DMS153 treated with DMSO at 0.1 percent for 48 hours (cell line): Measurements from ENCODE around the gene ELK4.

Source experiments
- DNase-seq: peaks from one replicate; lab custom pipeline; 2025; ENCODE audit not compliant: unreplicated experiment; lab: John Stamatoyannopoulos, UW

ELK4 gene, protein sequence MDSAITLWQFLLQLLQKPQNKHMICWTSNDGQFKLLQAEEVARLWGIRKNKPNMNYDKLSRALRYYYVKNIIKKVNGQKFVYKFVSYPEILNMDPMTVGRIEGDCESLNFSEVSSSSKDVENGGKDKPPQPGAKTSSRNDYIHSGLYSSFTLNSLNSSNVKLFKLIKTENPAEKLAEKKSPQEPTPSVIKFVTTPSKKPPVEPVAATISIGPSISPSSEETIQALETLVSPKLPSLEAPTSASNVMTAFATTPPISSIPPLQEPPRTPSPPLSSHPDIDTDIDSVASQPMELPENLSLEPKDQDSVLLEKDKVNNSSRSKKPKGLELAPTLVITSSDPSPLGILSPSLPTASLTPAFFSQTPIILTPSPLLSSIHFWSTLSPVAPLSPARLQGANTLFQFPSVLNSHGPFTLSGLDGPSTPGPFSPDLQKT

DNA sequence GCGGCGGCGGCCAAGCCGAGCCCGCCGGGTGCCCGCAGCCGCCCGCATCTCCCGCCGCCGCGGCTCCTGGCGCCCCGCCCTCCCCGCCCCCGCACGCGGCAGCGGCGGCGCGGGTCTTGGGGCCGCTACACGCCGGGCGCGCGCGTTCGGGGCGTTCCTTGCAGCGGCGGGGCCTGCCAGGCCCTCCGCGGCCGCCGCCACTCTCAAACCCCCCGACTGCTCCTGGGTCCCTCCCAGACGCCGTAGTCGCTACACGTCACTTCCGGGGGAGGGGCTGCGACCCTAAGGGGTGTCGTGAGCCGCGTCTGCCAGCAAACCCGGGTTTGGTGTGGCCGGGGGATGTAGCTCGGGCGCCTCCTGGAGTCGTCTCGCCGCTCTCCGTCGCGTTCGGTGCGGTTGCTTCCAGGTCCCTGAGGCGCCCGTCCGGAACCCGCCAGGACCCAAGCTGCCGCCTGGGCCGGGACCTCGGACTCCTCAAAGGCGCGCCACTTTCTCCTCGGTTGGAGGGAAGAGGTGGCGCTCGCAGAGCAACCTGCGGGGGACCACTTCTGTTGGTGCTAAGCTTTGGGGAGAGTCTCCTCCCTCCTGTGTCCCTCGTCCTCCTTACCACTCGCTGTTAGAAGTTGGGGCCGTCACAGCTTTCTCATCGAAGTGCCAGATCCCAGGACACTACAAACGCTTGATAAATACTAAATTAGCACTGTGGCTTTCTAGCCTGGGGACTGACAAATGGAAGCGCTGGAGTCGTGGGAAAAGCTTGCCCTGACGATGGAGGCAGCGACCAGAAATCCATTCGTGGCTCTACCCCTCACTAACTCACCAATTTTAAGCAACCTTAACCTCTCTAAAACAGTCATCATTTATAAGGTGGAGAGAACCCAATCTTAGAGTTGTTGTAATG lies at the start of gene ELK4:
TSS of gene ELK4 (minus strand) at position 244 of the 901 bp plus-strand sequence. CDS start 8,129 bp downstream, outside the sequence.
- DNase-seq = peak; percentile 96

DNA sequence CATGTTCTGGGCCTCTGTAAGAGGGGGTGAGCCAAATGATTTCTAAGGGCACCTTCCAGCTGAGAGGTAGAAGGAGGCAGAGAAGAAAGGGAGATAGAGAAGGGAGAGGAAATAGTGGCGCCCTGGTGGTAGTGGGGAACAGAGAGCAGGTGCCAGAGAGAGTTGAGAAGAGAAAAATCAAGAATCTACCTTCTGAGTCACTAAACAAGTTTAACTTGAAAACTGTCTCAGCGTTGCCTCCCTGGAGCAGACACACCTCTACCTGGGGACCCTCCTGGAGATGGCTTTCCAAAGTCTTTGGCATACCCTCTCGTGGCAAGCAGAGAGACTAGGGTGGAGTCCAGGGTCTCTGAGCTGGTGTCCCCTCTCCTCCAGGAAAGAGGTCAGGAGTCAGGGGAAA lies 49.6 kb upstream of the ELK4 start:
- no peak for DNase-seq

DNA sequence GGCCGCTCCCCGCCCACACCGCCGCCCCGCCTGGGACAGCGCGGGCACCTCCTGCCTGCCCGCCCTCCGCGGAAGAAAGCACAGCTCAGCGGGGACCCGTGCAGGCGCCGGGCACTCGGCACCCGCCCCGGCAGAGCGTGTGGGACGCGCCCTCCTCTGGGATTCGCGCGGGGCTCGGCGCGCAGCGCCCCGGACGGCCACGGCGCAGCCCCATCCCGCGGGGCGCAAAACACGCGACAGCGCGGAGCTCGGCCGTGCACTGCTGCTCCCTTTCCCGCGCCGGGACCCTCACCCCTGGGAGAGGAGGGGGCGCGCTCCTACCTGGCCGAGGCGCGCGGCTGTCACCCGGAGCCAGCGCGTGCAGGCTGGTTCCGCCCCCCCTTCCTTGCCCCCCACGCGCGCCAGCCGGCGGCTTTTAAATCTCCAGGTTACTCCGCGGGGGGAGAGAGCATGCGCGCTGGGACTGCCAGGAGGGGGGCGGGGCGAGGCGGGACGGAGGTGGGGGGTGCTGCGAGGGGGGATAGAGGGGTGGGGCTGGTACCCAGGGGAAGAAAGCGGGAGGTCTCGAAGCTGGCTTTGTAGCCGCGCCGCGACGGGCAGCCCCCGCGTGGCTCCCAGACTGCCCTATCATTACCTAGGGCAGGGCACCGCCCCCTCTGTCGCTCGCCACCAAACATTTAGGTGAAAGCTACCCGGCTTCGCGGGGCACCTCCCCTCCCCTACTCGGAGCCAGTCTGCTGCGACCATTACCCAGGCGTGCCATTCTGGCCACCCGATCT lies 48.5 kb upstream of the ELK4 start, which contains the start of gene SLC45A3:
TSS of gene SLC45A3 (minus strand) at position 437 of the 779 bp plus-strand sequence. CDS start 15,853 bp downstream, outside the sequence.
- no peak for DNase-seq

DNA sequence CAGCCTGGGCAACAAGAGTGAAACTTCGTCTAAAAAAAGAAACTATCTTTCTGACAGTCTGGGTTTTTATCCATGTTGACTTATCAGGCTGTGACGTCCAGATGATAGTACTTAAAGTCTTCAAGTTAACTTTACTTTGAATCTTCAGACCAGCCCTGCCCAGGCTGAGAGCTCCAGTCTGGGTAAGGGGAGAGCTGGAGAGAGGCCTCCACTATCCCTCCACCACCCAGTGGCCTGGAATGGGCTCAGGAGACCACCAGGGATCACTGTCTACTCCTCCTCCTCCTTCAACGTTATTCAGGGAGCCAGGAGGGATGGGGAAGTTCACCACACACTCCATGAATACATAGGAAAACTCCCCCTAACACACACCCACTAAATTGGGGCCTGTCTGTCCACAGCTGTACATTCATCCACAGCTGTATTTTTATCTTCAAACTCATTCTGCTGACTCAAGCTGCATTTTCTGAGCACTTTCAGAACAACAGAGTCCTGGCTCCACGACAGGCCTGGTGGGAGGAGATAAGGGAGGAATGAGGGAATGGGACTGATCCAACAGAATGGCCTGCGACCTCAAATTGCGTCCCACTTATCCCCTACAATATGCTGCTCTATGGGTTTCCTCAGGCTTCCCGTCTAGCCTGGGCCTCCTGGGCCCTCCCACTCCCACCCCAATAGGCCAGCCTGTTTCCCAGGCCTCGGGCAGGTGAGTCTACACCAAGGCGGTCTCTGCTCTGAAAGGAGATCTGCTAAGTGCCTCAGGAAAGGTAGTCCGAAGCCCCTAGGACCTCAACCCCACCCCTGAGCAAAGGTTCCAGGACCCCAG lies 46.7 kb upstream of the ELK4 start:
- DNase-seq = no peak

DNA sequence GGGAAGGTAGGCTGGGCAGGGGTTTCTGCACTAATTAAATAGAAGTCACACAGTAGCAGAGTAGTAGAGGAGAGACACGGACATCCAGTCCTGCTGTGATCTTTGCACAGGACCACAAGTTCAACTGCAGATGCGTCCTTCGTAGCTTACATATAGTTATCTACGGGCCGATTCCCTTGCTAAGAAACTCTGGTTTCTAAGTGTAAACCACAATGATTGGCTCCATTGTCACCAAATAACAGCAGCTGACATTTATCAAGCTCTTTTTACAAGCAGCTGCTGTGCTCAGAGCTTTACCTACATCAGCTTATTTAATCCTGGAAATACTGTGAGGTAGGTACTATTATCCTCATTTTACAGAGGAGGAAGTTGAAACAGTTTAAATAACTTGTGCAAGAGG lies 45.4 kb upstream of the ELK4 start:
- DNase-seq = no peak

DNA sequence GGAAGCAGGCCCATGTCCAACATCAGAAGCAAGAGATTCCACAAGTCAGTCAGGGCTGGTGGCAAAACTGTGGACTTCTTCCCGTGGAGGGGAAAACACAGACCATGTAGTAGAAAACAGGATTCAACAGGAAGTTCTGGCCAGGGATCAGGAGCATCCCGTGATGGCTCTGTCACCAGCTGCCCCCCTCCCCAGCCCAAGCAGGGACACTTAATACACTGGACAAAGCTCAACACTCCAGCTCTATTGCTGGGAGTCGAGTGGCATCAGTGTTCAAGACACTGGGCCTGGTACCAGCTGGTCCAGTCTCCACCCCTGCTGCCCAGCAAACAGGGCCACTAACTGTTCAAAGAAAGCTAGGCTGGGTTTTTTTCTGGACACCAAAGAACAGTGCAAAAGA lies 44.8 kb upstream of the ELK4 start:
- no peak for DNase-seq

DNA sequence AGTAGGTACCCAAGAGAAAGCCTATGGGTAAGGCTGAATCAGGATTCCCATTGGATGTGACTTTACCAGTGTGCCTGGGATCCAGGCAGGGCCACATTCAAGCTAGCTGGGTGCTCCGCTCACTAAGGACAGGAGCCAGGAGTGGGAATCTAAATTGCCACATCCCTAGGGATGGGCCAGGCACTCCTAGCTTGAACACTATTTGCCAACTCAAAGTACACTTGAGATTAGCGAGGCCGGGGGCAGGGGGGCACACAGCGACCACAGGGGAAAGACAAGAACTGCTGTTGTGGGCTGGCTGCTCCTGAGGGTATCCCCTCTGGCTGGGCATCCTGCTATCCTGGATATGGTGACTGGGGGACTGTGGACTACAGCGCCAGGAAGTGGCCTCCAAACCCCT lies 44.2 kb upstream of the ELK4 start:
- DNase-seq = no peak

DNA sequence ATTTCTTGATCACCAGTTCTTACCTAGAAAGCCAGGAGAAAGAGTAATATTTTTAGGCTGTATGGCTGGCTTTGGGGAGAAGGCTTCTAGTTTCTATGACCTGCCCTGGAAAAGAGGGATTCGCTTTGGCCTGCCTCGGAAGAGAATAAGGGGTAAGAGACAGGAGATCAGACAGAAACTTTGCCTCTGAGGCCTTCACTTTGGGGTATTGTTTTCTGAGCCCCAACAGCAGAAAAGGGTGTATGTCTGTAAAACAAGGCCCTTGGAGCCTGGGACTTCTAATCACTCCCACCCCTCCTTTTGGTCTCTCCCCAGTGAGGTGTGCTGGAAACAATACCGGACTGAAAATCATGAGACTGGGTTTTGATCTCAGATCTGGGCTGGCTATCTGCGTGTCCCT lies 43.4 kb upstream of the ELK4 start:
- no peak for DNase-seq

DNA sequence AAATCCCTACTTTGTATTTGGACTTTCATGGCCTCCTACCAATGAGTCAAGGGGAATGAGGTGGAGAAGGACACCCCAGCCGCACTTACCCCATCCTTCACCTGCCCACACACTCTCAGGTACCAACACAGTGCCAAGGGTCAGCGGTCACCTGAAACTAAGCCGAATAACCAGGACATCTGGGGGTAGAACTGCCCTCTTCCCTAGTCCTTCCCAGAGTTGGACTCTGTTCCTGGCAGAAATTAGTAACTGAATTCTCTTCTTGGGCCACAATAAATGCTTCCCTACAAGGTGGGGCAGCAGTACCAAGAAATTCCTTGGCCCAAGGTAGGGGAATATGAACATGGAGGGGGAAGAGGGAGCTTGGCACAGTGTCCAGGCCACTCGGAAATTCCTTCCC lies 41.2 kb upstream of the ELK4 start:
- DNase-seq = no peak

DNA sequence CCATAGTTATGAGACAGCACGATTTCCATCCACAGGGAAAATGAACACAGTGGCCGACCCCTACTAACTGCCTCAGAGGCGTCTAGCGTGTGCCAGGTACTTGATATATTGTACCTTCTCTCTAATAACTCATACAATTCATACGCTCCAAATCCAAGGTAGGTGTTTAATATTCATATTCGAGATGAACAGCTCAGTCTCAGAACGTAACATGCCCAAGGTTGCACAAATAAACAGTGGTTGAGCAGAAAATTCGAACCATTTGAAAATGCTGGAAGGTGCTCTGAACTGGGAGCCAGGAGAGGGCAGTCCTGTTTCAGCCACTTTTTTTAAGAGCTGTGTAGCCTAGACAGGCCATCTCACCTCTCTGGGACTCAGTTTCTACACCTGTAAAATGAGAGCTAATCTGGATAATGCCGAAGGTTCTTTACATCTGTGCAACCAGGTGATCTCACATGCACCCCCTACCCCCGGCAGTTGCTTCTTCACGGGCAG lies 40.6 kb upstream of the ELK4 start:
- no peak for DNase-seq

DNA sequence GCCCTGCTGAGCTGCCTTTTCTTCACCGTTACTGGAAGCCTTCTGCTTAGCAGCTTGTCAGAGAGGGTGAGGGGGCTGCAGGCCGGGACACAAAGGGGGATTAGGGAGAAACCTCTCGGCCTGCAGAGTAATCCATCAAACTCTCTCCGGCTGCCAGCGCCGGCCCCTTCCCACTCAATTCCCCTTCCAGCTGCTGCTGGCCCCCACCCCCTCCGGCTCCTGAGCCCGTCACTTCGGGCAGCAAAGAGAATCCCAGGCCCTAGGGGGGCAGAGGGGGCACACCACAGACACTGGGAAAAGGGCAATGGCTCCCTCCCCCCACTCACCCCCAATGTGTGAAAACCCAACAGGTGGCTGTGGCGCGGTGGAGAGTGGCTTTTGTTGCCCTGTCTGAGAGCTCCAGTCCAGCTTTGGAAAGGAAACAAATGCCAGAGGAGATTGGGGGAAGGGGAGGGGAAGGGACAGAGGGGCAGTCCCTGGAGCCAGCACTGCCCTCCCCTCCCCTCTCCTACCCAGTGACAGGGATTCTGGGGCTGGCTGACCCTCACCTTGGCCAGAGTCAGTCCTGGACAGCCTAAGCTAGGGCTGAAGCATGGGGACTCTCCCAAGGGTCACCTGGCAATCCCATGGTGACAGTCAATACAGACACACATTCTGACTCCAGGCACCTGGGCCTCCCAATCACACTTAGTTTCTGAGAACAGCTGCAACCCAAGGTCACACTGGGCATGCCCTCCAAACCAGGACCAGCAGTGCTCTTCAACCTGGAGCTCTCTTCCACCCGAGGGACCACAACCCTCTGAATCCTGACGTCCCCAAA lies 39.0 kb upstream of the ELK4 start:
- no peak for DNase-seq

DNA sequence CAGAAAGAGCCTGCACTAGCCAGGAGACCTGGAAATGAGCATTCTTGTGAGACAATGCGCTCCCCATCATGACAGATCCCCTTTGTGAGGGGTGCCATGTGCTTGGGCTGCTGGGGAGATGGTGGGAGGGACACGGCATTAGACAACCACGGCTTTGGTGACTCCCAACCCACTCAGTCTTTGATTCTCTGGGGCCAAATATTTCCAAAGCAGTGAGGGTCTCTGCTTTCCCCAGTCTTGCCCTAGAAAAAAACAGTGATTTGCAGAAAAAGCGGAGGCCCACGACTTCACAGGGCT lies 38.3 kb upstream of the ELK4 start:
- no peak for DNase-seq

DNA sequence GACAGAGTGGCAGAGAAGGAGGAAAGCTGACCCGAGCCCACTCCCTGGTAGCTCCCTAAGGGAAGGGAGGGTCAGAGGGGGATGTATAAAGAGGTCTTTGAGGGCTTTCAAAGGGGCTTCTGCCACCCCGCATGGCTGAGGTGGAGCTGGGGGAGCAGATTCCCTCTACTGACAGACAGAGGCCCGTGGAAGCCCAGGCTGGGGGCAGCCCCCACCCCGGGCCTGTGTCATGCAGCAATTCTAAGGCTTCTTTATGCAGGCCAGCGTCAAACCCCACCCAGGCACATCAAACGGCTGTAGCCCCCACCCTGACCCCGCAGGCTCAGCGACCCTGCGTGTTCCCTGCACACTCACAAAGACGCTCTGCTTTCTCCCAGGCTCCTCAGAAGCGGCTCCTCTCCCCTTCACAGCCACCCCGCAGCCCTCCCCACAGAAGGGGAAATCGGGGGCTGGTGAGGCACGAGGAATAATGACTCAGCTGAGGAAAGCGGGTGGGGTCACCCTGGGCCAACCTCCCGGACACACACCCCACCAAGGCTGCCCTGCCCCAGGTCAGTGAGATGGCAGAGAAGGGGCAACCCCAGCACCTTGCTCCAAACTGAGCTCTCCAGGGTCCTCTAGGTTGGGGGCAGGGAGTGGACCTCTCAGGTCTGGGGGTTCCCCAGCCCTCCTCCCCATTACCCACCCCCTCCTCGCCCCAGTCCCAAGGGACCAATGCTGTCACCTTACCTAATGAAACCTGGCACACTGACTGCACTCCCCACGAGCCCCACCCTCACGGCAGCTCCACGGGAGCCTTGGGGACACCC lies 37.7 kb upstream of the ELK4 start:
- no peak for DNase-seq

DNA sequence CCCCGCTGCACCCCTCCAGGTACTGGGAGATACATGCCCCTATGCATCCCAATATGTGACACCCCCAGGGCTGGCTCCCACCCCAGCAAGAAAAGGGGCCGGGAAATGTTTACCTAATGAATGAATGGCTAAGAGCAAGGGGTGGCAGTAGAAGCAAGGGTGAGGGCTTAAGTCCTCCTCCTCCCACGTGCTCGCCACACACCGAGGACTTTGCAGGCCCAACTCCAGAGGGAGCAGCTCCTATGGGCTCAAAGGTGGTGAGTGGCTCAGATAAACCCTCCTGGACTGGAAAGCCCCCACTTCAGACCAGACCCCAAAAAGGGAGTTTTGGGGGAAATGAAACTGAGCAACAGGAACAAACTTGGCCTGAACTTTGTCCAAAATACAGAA lies 37.1 kb upstream of the ELK4 start:
- no peak for DNase-seq

DNA sequence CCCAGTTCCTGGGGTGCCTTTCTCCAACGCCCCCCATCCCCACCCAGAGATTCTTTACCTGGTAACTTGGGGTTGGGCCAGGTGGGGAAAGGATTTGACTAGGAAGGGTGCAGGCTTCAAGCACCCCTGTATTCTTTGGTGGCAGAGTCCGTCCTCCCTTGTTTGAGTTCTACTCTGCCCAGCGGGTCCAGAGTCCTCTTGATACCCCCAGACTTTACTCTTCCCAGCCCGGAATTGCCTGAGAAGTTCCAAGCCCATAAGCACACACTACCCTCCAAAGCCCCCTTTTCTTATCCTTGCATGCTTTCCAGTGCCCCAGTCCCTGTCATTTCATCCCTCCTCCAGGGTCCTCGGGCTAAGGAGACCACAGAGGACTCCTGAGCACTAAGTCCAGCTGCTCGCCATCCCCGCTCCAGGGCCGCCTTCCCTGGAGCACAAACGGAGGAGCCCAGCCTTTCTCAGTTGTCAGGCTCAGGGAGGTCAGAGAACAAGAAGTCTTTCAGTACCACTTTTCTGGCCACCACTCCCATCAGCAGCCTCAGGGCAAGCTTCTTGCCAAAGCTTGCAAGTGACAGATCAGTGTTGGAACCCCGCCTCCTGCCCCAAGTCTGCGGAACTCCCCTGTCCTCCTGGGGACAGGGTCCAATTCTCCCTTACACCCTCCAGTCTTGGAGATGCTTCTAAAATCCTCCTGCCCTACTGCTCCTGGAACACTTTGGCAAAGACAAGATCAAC lies 36.3 kb upstream of the ELK4 start:
- no peak for DNase-seq

DNA sequence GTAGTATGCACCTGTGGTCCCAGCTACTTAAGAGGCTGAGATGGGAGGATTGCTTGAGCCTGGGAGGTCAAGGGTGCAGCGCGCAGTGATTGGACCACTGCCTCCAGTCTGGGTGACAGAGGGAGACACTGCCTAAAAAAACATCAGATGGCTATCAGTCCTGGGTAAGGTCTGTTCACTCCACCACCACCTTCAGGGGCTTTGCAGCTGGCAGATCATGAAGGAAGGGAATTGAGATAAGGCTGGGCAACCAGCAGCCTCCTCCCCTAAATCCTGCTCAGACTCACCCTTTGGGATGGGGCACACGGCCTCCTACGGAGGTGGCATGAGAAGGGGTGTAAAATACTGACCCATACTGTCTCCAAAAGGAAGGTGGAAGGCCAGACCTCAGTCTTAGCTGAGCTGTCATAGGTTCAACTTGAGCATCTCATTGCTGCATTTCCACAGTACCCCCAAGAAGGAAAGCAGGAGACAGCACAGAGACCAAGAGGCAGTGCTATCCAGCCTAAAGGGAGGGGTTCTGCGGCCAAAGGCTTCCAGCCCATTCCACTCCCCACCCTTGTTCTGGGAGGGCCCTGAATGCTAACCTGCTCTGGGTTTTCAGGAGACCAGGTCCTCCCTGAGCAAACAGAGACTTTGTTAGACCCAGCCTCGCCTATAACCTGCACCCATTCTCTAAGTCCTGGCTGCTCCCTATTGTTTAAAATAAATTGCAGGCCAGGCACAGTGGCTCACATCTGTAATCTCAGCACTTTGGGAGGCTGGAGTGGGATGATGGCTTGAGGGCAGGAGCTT lies 34.8 kb upstream of the ELK4 start:
- no peak for DNase-seq
